Peyer's patch (tissue), 4 donors: ENCODE data around the gene RPS23. TPM values are rescaled to one million over a fixed set of nuclear protein-coding genes. Genes with fewer than 3 reads are reported as not detected.

Experiments used
- DNase-seq, 3 donors: peaks; one replicate each; pipeline ENCODE4 v3.0.0-alpha.2; 2017 to 2019
- H3K27ac ChIP-seq, 4 donors: fragments of 200-600 bp; sonication (generic); one replicate each; pipeline ENCODE4 v1.5.1; 2016 to 2019
- H3K27me3 ChIP-seq, 2 donors: fragments of 200-600 bp; sonication (generic); one replicate each; pipeline ENCODE4 v1.5.1; 2019
- H3K36me3 ChIP-seq, 3 donors: fragments of 200-600 bp; sonication (generic); one replicate each; pipeline ENCODE4 v1.5.1; 2016 to 2019
- H3K4me1 ChIP-seq, 4 donors: fragments of 200-600 bp; sonication (generic); one replicate each; pipeline ENCODE4 v1.5.1; 2016 to 2019
- H3K4me3 ChIP-seq, 4 donors: fragments of 200-600 bp; sonication (generic); 1 replicate in 3 of 4; 2 replicates in 1 of 4; pipeline ENCODE4 v1.5.1; 2016 to 2019; ENCODE audit warnings: mild to moderate bottlenecking in 1 of 4
- H3K9me3 ChIP-seq, 4 donors: fragments of 200-600 bp; sonication (generic); one replicate each; pipeline ENCODE4 v1.5.1; 2016 to 2019; ENCODE audit warnings: mild to moderate bottlenecking in 1 of 4
- CTCF ChIP-seq, 6 experiments: fragments of 450-650 bp in 4 of 6; fragments of 200-600 bp in 2 of 6; sonication (generic) in 1 of 6; IDR thresholded peaks; one replicate each; pipeline ENCODE4 v1.5.1; 2017 to 2019; ENCODE audit warnings: antibody characterized with exemption in 6 of 6, mild to moderate bottlenecking in 3 of 6, moderate library complexity in 1 of 6
- POLR2A ChIP-seq, 2 donors: fragments of 450-650 bp; IDR thresholded peaks; one replicate each; pipeline ENCODE4 v1.5.1; 2017; ENCODE audit warnings: antibody characterized with exemption in 2 of 2, mild to moderate bottlenecking in 2 of 2, moderate library complexity in 2 of 2
- total RNA-seq, 4 donors: library from RNA; depleted of rRNA; stranded (reverse); fragments of >200 nt; gene quantifications; one replicate each; pipeline ENCODE4 v1.1.0, GENCODE V29; 2016

Gene RPS23
- total RNA-seq, 4 donors from 2014 or later, result 1,011 to 2,656 (median 1,224) TPM

- Histone ChIP-seq H3K36me3 (no peaks in the 10 kb centered on the region), H3K4me1 (no peaks in the 10 kb centered on the region), H3K27me3 (no peaks in the 10 kb centered on the region), H3K4me3 (no peak overlapping the region), H3K9me3 (no peaks in the 10 kb centered on the region), H3K27ac (no peak overlapping the region)
- DNase-seq, result no peak
- TF ChIP-seq CTCF (IDR thresholded peaks at IDR 0.05), result no peak
- TF ChIP-seq POLR2A (IDR thresholded peaks at IDR 0.05), result no peak
These were observed 19.6 kb upstream of the RPS23 start for GRCh38 chr5:82297711-82298110.

- TF ChIP-seq POLR2A (IDR thresholded peaks at IDR 0.05), result no peak
- TF ChIP-seq CTCF (IDR thresholded peaks at IDR 0.05), result no peak
- H3K27me3 ChIP-seq, result no peaks in the 10 kb centered on the region
- H3K27ac ChIP-seq, result no peak overlapping the region
- no peak for DNase-seq
- H3K9me3 ChIP-seq, result no peaks in the 10 kb centered on the region
- no peaks in the 10 kb centered on the region for H3K4me1 ChIP-seq
- no peaks in the 10 kb centered on the region for H3K36me3 ChIP-seq
- H3K4me3 ChIP-seq, result no peak overlapping the region
These were observed 18.8 kb upstream of the RPS23 start for GRCh38 chr5:82296929-82297328.

GRCh38 chr5:82295959-82296531 lies 17.9 kb upstream of the RPS23 start:
- Histone ChIP-seq H3K27me3 (no peaks in the 10 kb centered on the region), H3K36me3 (no peaks in the 10 kb centered on the region), H3K27ac (no peak overlapping the region), H3K4me3 (no peak overlapping the region), H3K9me3 (no peaks in the 10 kb centered on the region), H3K4me1 (no peaks in the 10 kb centered on the region)
- TF ChIP-seq POLR2A (IDR thresholded peaks at IDR 0.05), result no peak
- TF ChIP-seq CTCF (IDR thresholded peaks at IDR 0.05), result no peak
- DNase-seq, result no peak

- Histone ChIP-seq H3K4me1 (no peaks in the 10 kb centered on the region), H3K36me3 (no peaks in the 10 kb centered on the region), H3K9me3 (no peaks in the 10 kb centered on the region), H3K4me3 (no peak overlapping the region), H3K27ac (no peak overlapping the region), H3K27me3 (no peaks in the 10 kb centered on the region)
- TF ChIP-seq CTCF (IDR thresholded peaks at IDR 0.05), result no peak
- no peak for TF ChIP-seq POLR2A (IDR thresholded peaks at IDR 0.05)
- DNase-seq, result no peak
These were observed 17.0 kb upstream of the RPS23 start for GRCh38 chr5:82295144-82295543.

GRCh38 chr5:82291420-82291819 lies 13.3 kb upstream of the RPS23 start:
- no peaks in the 10 kb centered on the region for H3K27me3 ChIP-seq
- H3K4me1 ChIP-seq, result no peaks in the 10 kb centered on the region
- no peaks in the 10 kb centered on the region for H3K36me3 ChIP-seq
- no peaks in the 10 kb centered on the region for H3K9me3 ChIP-seq
- TF ChIP-seq POLR2A (IDR thresholded peaks at IDR 0.05) (no peak), CTCF (IDR thresholded peaks at IDR 0.05) (no peak)
- H3K27ac ChIP-seq, result no peak overlapping the region
- H3K4me3 ChIP-seq, result no peak overlapping the region
- DNase-seq, result no peak

GRCh38 chr5:82290908-82291307 lies 12.8 kb upstream of the RPS23 start:
- H3K9me3 ChIP-seq, result no peaks in the 10 kb centered on the region
- TF ChIP-seq POLR2A (IDR thresholded peaks at IDR 0.05) (no peak), CTCF (IDR thresholded peaks at IDR 0.05) (no peak)
- H3K27ac ChIP-seq, result no peak overlapping the region
- DNase-seq, result no peak
- H3K36me3 ChIP-seq, result no peaks in the 10 kb centered on the region
- H3K4me1 ChIP-seq, result no peaks in the 10 kb centered on the region
- H3K27me3 ChIP-seq, result no peaks in the 10 kb centered on the region
- no peak overlapping the region for H3K4me3 ChIP-seq
